H1 (cell line): ENCODE results near the gene BBS4. TPM values are rescaled to one million over a fixed set of nuclear protein-coding genes. Genes with fewer than 3 reads are reported as not detected.

ENCODE experiments used
- CTCF ChIA-PET: fragments of 300-600 bp; sonication (Branson Sonifier 250); formaldehyde crosslinking; loops from one replicate; lab custom pipeline; 2021; ENCODE audit not compliant: partially characterized antibody; lab: Charles Lee
- POLR2A ChIA-PET: fragments of 300-600 bp; sonication (Branson Sonifier 250); formaldehyde crosslinking; loops from one replicate; lab custom pipeline; 2021; ENCODE audit warnings: inconsistent platforms; ENCODE audit not compliant: partially characterized antibody; lab: Charles Lee
- DNase-seq, 2 experiments: peaks; one replicate each; pipeline versions ENCODE4 v3.0.0 to v3.0.0-alpha.2; 2010 to 2022; ENCODE audit warnings: low spot score in 2 of 2, low read depth in 1 of 2, mixed read lengths in 1 of 2
- FAIRE-seq: peaks from 2 replicates; lab custom pipeline; 2011; peaks lifted over from hg19 to GRCh38; lab: Jason Lieb, UNC
- H2AFZ ChIP-seq: 2 replicates; pipeline ENCODE4 v1.8.1; 2012; ENCODE audit warnings: low read length, inconsistent platforms
- H2AK5ac ChIP-seq: 2 replicates; pipeline ENCODE4 v1.6.1; 2013; ENCODE audit warnings: low read depth, low read length
- H2BK120ac ChIP-seq: replicated peaks from 2 replicates; pipeline ENCODE3; 2013; ENCODE audit warnings: low read depth, low read length, inconsistent platforms
- H2BK12ac ChIP-seq: 2 replicates; pipeline ENCODE4 v1.6.1; 2013; ENCODE audit warnings: low read depth, low read length
- H2BK15ac ChIP-seq: 2 replicates; pipeline ENCODE4 v1.6.1; 2013; ENCODE audit warnings: low read length
- H2BK20ac ChIP-seq: 2 replicates; pipeline ENCODE4 v1.6.1; 2013; ENCODE audit warnings: low read length
- H2BK5ac ChIP-seq: 2 replicates; pipeline ENCODE4 v1.6.1; 2013; ENCODE audit warnings: low read depth, low read length
- H3K14ac ChIP-seq: 2 replicates; pipeline ENCODE4 v1.6.1; 2013; ENCODE audit warnings: inconsistent platforms; ENCODE audit not compliant: insufficient read length
- H3K18ac ChIP-seq: 2 replicates; pipeline ENCODE4 v1.6.1; 2013; ENCODE audit warnings: low read length; ENCODE audit errors: extremely low read depth
- H3K23ac ChIP-seq: 2 replicates; pipeline ENCODE4 v1.6.1; 2013; ENCODE audit warnings: inconsistent platforms; ENCODE audit not compliant: insufficient read length
- H3K23me2 ChIP-seq: 2 replicates; pipeline ENCODE4 v1.6.1; 2013; ENCODE audit warnings: low read depth, low read length
- H3K27ac ChIP-seq: 2 replicates; pipeline ENCODE4 v1.6.1; 2011; ENCODE audit warnings: low read depth, low read length, inconsistent platforms
- H3K27me3 ChIP-seq, 4 experiments: replicated peaks in 1 of 4; 1 replicate in 1 of 4; 2 replicates in 3 of 4; pipeline versions ENCODE4 v1.6.1 to v1.8.1; 2011 to 2013; ENCODE audit warnings: low read length in 3 of 4, mild to moderate bottlenecking in 3 of 4, inconsistent platforms in 2 of 4, mixed read lengths in 2 of 4, moderate library complexity in 1 of 4; ENCODE audit not compliant: control insufficient read depth in 3 of 4, insufficient read depth in 3 of 4; ENCODE audit errors: extremely low read depth in 1 of 4
- H3K36me3 ChIP-seq, 4 experiments: 2 replicates each; pipeline versions ENCODE4 v1.6.1 to v1.8.1; 2011 to 2013; ENCODE audit warnings: mild to moderate bottlenecking in 4 of 4, low read length in 3 of 4, moderate library complexity in 2 of 4, control low read depth in 1 of 4, inconsistent platforms in 1 of 4; ENCODE audit not compliant: insufficient read depth in 4 of 4, control insufficient read depth in 2 of 4
- H3K4ac ChIP-seq: replicated peaks from 2 replicates; pipeline ENCODE3; 2013; ENCODE audit warnings: low read length, low read depth, mixed read lengths, inconsistent platforms; ENCODE audit not compliant: insufficient read length
- H3K4me1 ChIP-seq, 4 experiments: replicated peaks in 1 of 4; 1 replicate in 1 of 4; 2 replicates in 3 of 4; pipeline versions ENCODE4 v1.6.1 to v1.8.1; 2011 to 2013; ENCODE audit warnings: low read length in 3 of 4, inconsistent platforms in 2 of 4, mixed read lengths in 1 of 4; ENCODE audit not compliant: insufficient read depth in 4 of 4, control insufficient read depth in 3 of 4
- H3K4me2 ChIP-seq, 2 experiments: 2 replicates each; pipeline versions ENCODE4 v1.6.1 to v1.8.1; 2011 to 2013; ENCODE audit warnings: low read depth in 2 of 2, low read length in 2 of 2, control low read depth in 1 of 2, inconsistent platforms in 1 of 2, mild to moderate bottlenecking in 1 of 2; ENCODE audit not compliant: insufficient read depth in 1 of 2
- H3K4me3 ChIP-seq, 4 experiments: fragments of 200-600, 300-600 bp in 1 of 4; sonication (generic), shearing (Covaris generic), sonication (Bioruptor Twin) in 1 of 4; 2 replicates each; pipeline versions ENCODE4 v1.5.1 to v1.8.1; 2011 to 2016; ENCODE audit warnings: low read length in 4 of 4, low read depth in 3 of 4, control low read depth in 2 of 4, inconsistent platforms in 2 of 4, mild to moderate bottlenecking in 2 of 4, mixed read lengths in 1 of 4, moderate library complexity in 1 of 4; ENCODE audit not compliant: insufficient read depth in 2 of 4; ENCODE audit errors: extremely low read depth in 1 of 4
- H3K56ac ChIP-seq: replicated peaks from 2 replicates; pipeline ENCODE3; 2013; ENCODE audit warnings: low read depth, mild to moderate bottlenecking, mixed read lengths, low read length, inconsistent platforms; ENCODE audit not compliant: insufficient read length
- H3K79me1 ChIP-seq: 2 replicates; pipeline ENCODE4 v1.6.1; 2013; ENCODE audit warnings: low read depth, low read length, control low read depth
- H3K79me2 ChIP-seq, 2 experiments: 2 replicates each; pipeline versions ENCODE4 v1.6.1 to v1.8.1; 2012 to 2013; ENCODE audit warnings: low read length in 2 of 2, mild to moderate bottlenecking in 2 of 2, inconsistent platforms in 1 of 2; ENCODE audit not compliant: insufficient read depth in 2 of 2, control insufficient read depth in 1 of 2
- H3K9ac ChIP-seq, 4 experiments: replicated peaks in 1 of 4; 1 replicate in 1 of 4; 2 replicates in 3 of 4; pipeline versions ENCODE4 v1.6.1 to v1.8.1; 2011 to 2013; ENCODE audit warnings: low read depth in 3 of 4, low read length in 3 of 4, control low read depth in 2 of 4, mild to moderate bottlenecking in 2 of 4, moderate library complexity in 2 of 4, inconsistent platforms in 1 of 4; ENCODE audit errors: extremely low read depth in 1 of 4
- H3K9me3 ChIP-seq, 2 experiments: 2 replicates each; pipeline versions ENCODE4 v1.6.1 to v1.8.1; 2012 to 2013; ENCODE audit warnings: mild to moderate bottlenecking in 2 of 2, moderate library complexity in 2 of 2, control low read depth in 1 of 2, inconsistent platforms in 1 of 2, low read depth in 1 of 2, low read length in 1 of 2, mixed read lengths in 1 of 2; ENCODE audit not compliant: insufficient read depth in 2 of 2
- H4K20me1 ChIP-seq, 2 experiments: replicated peaks in 1 of 2; 2 replicates each; pipeline versions ENCODE3 to v1.8.1; 2011 to 2013; ENCODE audit warnings: inconsistent platforms in 2 of 2, low read length in 2 of 2, mild to moderate bottlenecking in 1 of 2; ENCODE audit not compliant: insufficient read depth in 2 of 2, control insufficient read depth in 1 of 2
- H4K5ac ChIP-seq: 2 replicates; pipeline ENCODE4 v1.6.1; 2013; ENCODE audit warnings: low read length, low read depth, mixed read lengths, inconsistent platforms; ENCODE audit not compliant: insufficient read length
- H4K8ac ChIP-seq: 2 replicates; pipeline ENCODE4 v1.8.0; 2013; ENCODE audit warnings: mild to moderate bottlenecking, moderate library complexity, low read length, inconsistent platforms; ENCODE audit not compliant: insufficient read depth; ENCODE audit errors: extremely low read depth
- H4K91ac ChIP-seq: replicated peaks from 2 replicates; pipeline ENCODE3; 2013; ENCODE audit warnings: low read length, mixed read lengths, inconsistent platforms; ENCODE audit not compliant: insufficient read length
- POU5F1 ChIP-seq: IDR thresholded peaks from 2 replicates; pipeline ENCODE4 v1.6.1; 2011; ENCODE audit warnings: low read depth, mild to moderate bottlenecking, low read length, moderate library complexity
- SP1 ChIP-seq: IDR thresholded peaks from 2 replicates; pipeline ENCODE4 v1.6.1; 2011; ENCODE audit warnings: low read depth, low read length
- WGBS, 2 experiments: shearing (Covaris generic) in 1 of 2; methylation state at CpG; one replicate each; pipeline versions ENCODE4 v1.1.6 to v1.1.7; 2013 to 2015; ENCODE audit warnings: low lambda C conversion rate in 2 of 2, mixed read lengths in 2 of 2, inconsistent platforms in 1 of 2, low coverage in 1 of 2, missing lambda C conversion rate in 1 of 2; ENCODE audit not compliant: insufficient replicate concordance in 2 of 2, insufficient coverage in 1 of 2, insufficient read length in 1 of 2; ENCODE audit errors: extremely low coverage in 1 of 2, missing lambda C conversion rate in 1 of 2; 5-methylcytosine and 5-hydroxymethylcytosine counted together
- polyA plus RNA-seq, 7 experiments: library from polyadenylated mRNA; depleted of rRNA in 3 of 7; stranded (reverse) in 5 of 7; unstranded in 2 of 7; fragments of >200 nt in 5 of 7; fragments of 200-250 nt in 2 of 7; gene quantifications; 1 replicate in 5 of 7; 2 replicates in 1 of 7; 4 replicates in 1 of 7; pipeline versions ENCODE4 v1.2.1 to v1.2.3, GENCODE V29; 2011 to 2013; ENCODE audit warnings: missing spikeins in 2 of 7, mixed read lengths in 2 of 7
- total RNA-seq: library from RNA; stranded (reverse); fragmentation: NEBNext Ultra II Directional; extraction: Animal tissue kit (Norgen Biotek cat#: 25700); gene quantifications from 2 replicates; pipeline ENCODE4 v1.2.1, GENCODE V29; 2021

Gene BBS4
- total and polyA plus RNA-seq, 2 of the 8 experiments (the other 6 are each of a cell fraction or from before 2014, with no cell fraction given) = 17.4 to 24.1 TPM

DNA sequence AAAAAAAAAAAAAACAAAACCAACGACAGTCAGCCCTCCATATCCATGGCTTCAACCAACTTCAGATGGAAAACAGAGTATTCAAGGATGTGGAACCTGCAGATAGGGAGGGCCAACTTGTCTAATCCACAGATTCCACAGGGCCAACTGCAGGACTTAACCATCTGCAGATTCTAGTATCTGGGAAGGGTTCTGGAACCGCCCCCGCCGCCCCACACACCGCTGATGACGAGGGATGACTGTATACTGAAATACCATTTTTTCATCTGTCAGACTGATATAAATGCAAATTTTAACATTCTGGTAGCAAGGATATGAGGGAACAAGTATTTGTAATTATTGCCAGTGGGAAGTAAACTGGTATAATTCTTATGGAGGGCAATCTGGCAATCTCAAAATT lies 68.1 kb downstream of the BBS4 start:
- ChIA-PET POLR2A (interaction anchor here (1.4 kb wide), 1 partner anchor 18 kb away, joined by 3 read pairs; no protein-coding TSS in a partner anchor), CTCF (no interaction called here)
- Histone ChIP-seq H2BK5ac (no peak overlapping the region), H2AFZ (no peak overlapping the region), H2BK12ac (no peak overlapping the region), H3K4me1 (no peaks in the 10 kb centered on the region), H4K5ac (no peak overlapping the region), H4K8ac (no peak overlapping the region), H4K20me1 (peaks cover 0 to 3% of the 10 kb centered on the region in 2 experiments), H3K79me2 (no peaks in the 10 kb centered on the region), H3K23me2 (no peaks in the 10 kb centered on the region), H3K23ac (no peak overlapping the region), H3K9ac (no peak overlapping the region), H3K4me3 (no peak overlapping the region), H2BK20ac (no peak overlapping the region), H3K36me3 (peaks cover 8 to 37% (median 29%) of the 10 kb centered on the region in 4 experiments), H3K79me1 (no peaks in the 10 kb centered on the region), H3K4ac (no peak overlapping the region), H4K91ac (no peak overlapping the region), H3K56ac (no peak overlapping the region), H3K4me2 (no peak overlapping the region), H3K18ac (no peak overlapping the region), H2AK5ac (no peak overlapping the region), H2BK120ac (no peak overlapping the region), H2BK15ac (no peak overlapping the region), H3K14ac (no peak overlapping the region), H3K27me3 (no peaks in the 10 kb centered on the region), H3K27ac (no peak overlapping the region), H3K9me3 (no peaks in the 10 kb centered on the region)
- no peak for TF ChIP-seq POU5F1
- no peak for TF ChIP-seq SP1
- FAIRE-seq (no peak), DNase-seq (no peak)
- 89% methylated on average over 6 of the region's 6 CpGs; no CpG with 5 or more reads in 1 of the 2 experiments for WGBS, 2 experiments
